ENCODE measurements around the gene SCUBE3.

The SCUBE3 gene

GRCh38 chr6:35264550-35265274 lies 51.0 kb downstream of the SCUBE3 start:
- in situ Hi-C loops (cut with MboI; ENCODE audit: low sequenced_read_pairs): no loop called here

GRCh38 chr6:35265523-35265922 lies 51.8 kb downstream of the SCUBE3 start:
- in situ Hi-C loops (cut with MboI; ENCODE audit: low sequenced_read_pairs): no loop called here

- in situ Hi-C loops (cut with MboI; ENCODE audit: low sequenced_read_pairs): no loop called here
These were observed 53.7 kb downstream of the SCUBE3 start for GRCh38 chr6:35267446-35267845.

GRCh38 chr6:35267897-35268296 lies 54.1 kb downstream of the SCUBE3 start:
- in situ Hi-C loops (cut with MboI; ENCODE audit: low sequenced_read_pairs): no loop called here

- in situ Hi-C loops (cut with MboI; ENCODE audit: low sequenced_read_pairs): no loop called here
These were observed 58.2 kb downstream of the SCUBE3 start for GRCh38 chr6:35272005-35272404.

- in situ Hi-C loops (cut with MboI; ENCODE audit: low sequenced_read_pairs): no loop called here
These were observed 60.2 kb downstream of the SCUBE3 start for GRCh38 chr6:35273822-35274559.

GRCh38 chr6:35275744-35276260 lies 62.0 kb downstream of the SCUBE3 start:
- in situ Hi-C loops (cut with MboI; ENCODE audit: low sequenced_read_pairs): no loop called here

GRCh38 chr6:35278708-35279107 lies 65.0 kb downstream of the SCUBE3 start:
- in situ Hi-C loops (cut with MboI; ENCODE audit: low sequenced_read_pairs): no loop called here

- in situ Hi-C loops (cut with MboI; ENCODE audit: low sequenced_read_pairs): no loop called here
These were observed 67.1 kb downstream of the SCUBE3 start for GRCh38 chr6:35280903-35281302.

GRCh38 chr6:35282472-35282871 lies 68.7 kb downstream of the SCUBE3 start:
- in situ Hi-C loops (cut with MboI; ENCODE audit: low sequenced_read_pairs): no loop called here

GRCh38 chr6:35283361-35283760 lies 69.6 kb downstream of the SCUBE3 start:
- in situ Hi-C loops (cut with MboI; ENCODE audit: low sequenced_read_pairs): no loop called here

GRCh38 chr6:35287671-35288396 lies 74.1 kb downstream of the SCUBE3 start:
- in situ Hi-C loops (cut with MboI; ENCODE audit: low sequenced_read_pairs): no loop called here

GRCh38 chr6:35288834-35289233 lies 75.1 kb downstream of the SCUBE3 start:
- in situ Hi-C loops (cut with MboI; ENCODE audit: low sequenced_read_pairs): no loop called here

- in situ Hi-C loops (cut with MboI; ENCODE audit: low sequenced_read_pairs): no loop called here
These were observed 77.7 kb downstream of the SCUBE3 start for GRCh38 chr6:35291491-35291890.

- in situ Hi-C loops (cut with MboI; ENCODE audit: low sequenced_read_pairs): no loop called here
These were observed 78.7 kb downstream of the SCUBE3 start for GRCh38 chr6:35292494-35292893.

- in situ Hi-C loops (cut with MboI; ENCODE audit: low sequenced_read_pairs): no loop called here
These were observed 79.9 kb downstream of the SCUBE3 start for GRCh38 chr6:35293681-35294080.

GRCh38 chr6:35294308-35294945 lies 80.7 kb downstream of the SCUBE3 start:
- in situ Hi-C loops (cut with MboI; ENCODE audit: low sequenced_read_pairs): no loop called here

GRCh38 chr6:35295036-35295435 lies 81.3 kb downstream of the SCUBE3 start:
- in situ Hi-C loops (cut with MboI; ENCODE audit: low sequenced_read_pairs): no loop called here

- in situ Hi-C loops (cut with MboI; ENCODE audit: low sequenced_read_pairs): no loop called here
These were observed 82.0 kb downstream of the SCUBE3 start for GRCh38 chr6:35295521-35296315.

- in situ Hi-C loops (cut with MboI; ENCODE audit: low sequenced_read_pairs): no loop called here
These were observed 83.3 kb downstream of the SCUBE3 start for GRCh38 chr6:35296931-35297600.
